IPS-20b (cell line): ENCODE data around the gene FIGNL2.
"Not testable (repeated sequence)": the region's sequence is repeated elsewhere in the genome, so short reads cannot be mapped to it uniquely, and the experiment has no call there.

ENCODE experiments used
- H3K27ac ChIP-seq: one replicate; pipeline ENCODE4 v1.5.1; 2013; ENCODE audit warnings: low read length
- H3K27me3 ChIP-seq: 2 replicates; pipeline ENCODE4 v1.6.1; 2013; ENCODE audit warnings: mild to moderate bottlenecking, low read length, inconsistent platforms; ENCODE audit not compliant: insufficient read depth
- H3K36me3 ChIP-seq: 2 replicates; pipeline ENCODE4 v1.6.1; 2013; ENCODE audit warnings: low read depth, mild to moderate bottlenecking, inconsistent platforms, low read length, moderate library complexity; ENCODE audit not compliant: insufficient read depth
- H3K4me1 ChIP-seq: 2 replicates; pipeline ENCODE4 v1.6.1; 2013; ENCODE audit warnings: mild to moderate bottlenecking, control low read depth, inconsistent platforms, low read length, moderate library complexity; ENCODE audit not compliant: insufficient read depth
- H3K4me3 ChIP-seq: 2 replicates; pipeline ENCODE4 v1.5.1; 2013; ENCODE audit warnings: mild to moderate bottlenecking, low read length, inconsistent platforms
- H3K9ac ChIP-seq: 2 replicates; pipeline ENCODE4 v1.6.1; 2013; ENCODE audit warnings: low read depth, mild to moderate bottlenecking, inconsistent platforms, low read length, moderate library complexity
- H3K9me3 ChIP-seq: 2 replicates; pipeline ENCODE4 v1.6.1; 2013; ENCODE audit warnings: mild to moderate bottlenecking, low read depth, low read length, inconsistent platforms; ENCODE audit not compliant: insufficient read depth

The FIGNL2 gene

GRCh38 chr12:51801027-51801426, 47.5 kb downstream of the FIGNL2 start:
- Histone ChIP-seq H3K9ac (no peak overlapping the region), H3K27me3 (no peaks in the 10 kb centered on the region), H3K36me3 (peaks cover 22% of the 10 kb centered on the region), H3K4me1 (peaks cover 7% of the 10 kb centered on the region; the same call in 1 of the 2 replicates), H3K27ac (no peak overlapping the region), H3K9me3 (no peaks in the 10 kb centered on the region), H3K4me3 (no peak overlapping the region)

GRCh38 chr12:51798501-51798900, 50.0 kb downstream of the FIGNL2 start:
- Histone ChIP-seq H3K27me3 (no peaks in the 10 kb centered on the region), H3K27ac (no peak overlapping the region), H3K9ac (no peak overlapping the region), H3K4me1 (peaks cover 7% of the 10 kb centered on the region; the same call in 1 of the 2 replicates), H3K36me3 (peaks cover 41% of the 10 kb centered on the region), H3K4me3 (no peak overlapping the region), H3K9me3 (no peaks in the 10 kb centered on the region)

- not testable (repeated sequence) for H3K27ac ChIP-seq, H3K9ac ChIP-seq, H3K4me1 ChIP-seq, H3K27me3 ChIP-seq, H3K9me3 ChIP-seq, H3K4me3 ChIP-seq
- peaks cover 41% of the 10 kb centered on the region for H3K36me3 ChIP-seq
Observed at GRCh38 chr12:51798051-51798450, 50.5 kb downstream of the FIGNL2 start.

GRCh38 chr12:51797301-51797700, 51.2 kb downstream of the FIGNL2 start:
- Histone ChIP-seq H3K9ac (no peak overlapping the region), H3K4me3 (no peak overlapping the region), H3K36me3 (peaks cover 44% of the 10 kb centered on the region), H3K27ac (no peak overlapping the region), H3K9me3 (no peaks in the 10 kb centered on the region), H3K4me1 (peaks cover 4% of the 10 kb centered on the region; the same call in 1 of the 2 replicates), H3K27me3 (no peaks in the 10 kb centered on the region)

- Histone ChIP-seq H3K27me3 (no peaks in the 10 kb centered on the region), H3K9ac (no peak overlapping the region), H3K4me1 (no peaks in the 10 kb centered on the region), H3K27ac (no peak overlapping the region), H3K9me3 (no peaks in the 10 kb centered on the region), H3K36me3 (peaks cover 81% of the 10 kb centered on the region), H3K4me3 (no peak overlapping the region)
Observed at GRCh38 chr12:51793201-51793600, 55.3 kb downstream of the FIGNL2 start.

GRCh38 chr12:51792417-51792816, 56.1 kb downstream of the FIGNL2 start:
- no peak overlapping the region for H3K4me3 ChIP-seq
- no peaks in the 10 kb centered on the region for H3K9me3 ChIP-seq
- H3K9ac ChIP-seq, result no peak overlapping the region
- no peak overlapping the region for H3K27ac ChIP-seq
- H3K27me3 ChIP-seq, result no peaks in the 10 kb centered on the region
- no peaks in the 10 kb centered on the region for H3K4me1 ChIP-seq
- H3K36me3 ChIP-seq, result peaks cover 73% of the 10 kb centered on the region

GRCh38 chr12:51788876-51789275, 59.6 kb downstream of the FIGNL2 start:
- Histone ChIP-seq H3K4me3 (no peak overlapping the region), H3K36me3 (peaks cover 40% of the 10 kb centered on the region), H3K9me3 (no peaks in the 10 kb centered on the region), H3K27ac (no peak overlapping the region), H3K9ac (no peak overlapping the region), H3K4me1 (no peaks in the 10 kb centered on the region), H3K27me3 (no peaks in the 10 kb centered on the region)

- H3K4me1 ChIP-seq, result no peaks in the 10 kb centered on the region
Observed at GRCh38 chr12:51785906-51786305, 62.6 kb downstream of the FIGNL2 start.

GRCh38 chr12:51784688-51785087, 63.8 kb downstream of the FIGNL2 start:
- Histone ChIP-seq H3K36me3 (peaks cover 19% of the 10 kb centered on the region), H3K4me1 (no peaks in the 10 kb centered on the region), H3K27ac (no peak overlapping the region), H3K9ac (no peak overlapping the region), H3K27me3 (no peaks in the 10 kb centered on the region), H3K4me3 (no peak overlapping the region), H3K9me3 (no peaks in the 10 kb centered on the region)

More at GRCh38 chr12:51785906-51786305, 62.6 kb downstream of the FIGNL2 start:
- Histone ChIP-seq H3K4me3 (no peak overlapping the region), H3K27me3 (no peaks in the 10 kb centered on the region), H3K9ac (no peak overlapping the region), H3K36me3 (peaks cover 31% of the 10 kb centered on the region), H3K27ac (no peak overlapping the region), H3K9me3 (no peaks in the 10 kb centered on the region)

GRCh38 chr12:51779876-51780275, 68.6 kb downstream of the FIGNL2 start:
- no peaks in the 10 kb centered on the region for H3K4me1 ChIP-seq
- H3K9me3 ChIP-seq, result no peaks in the 10 kb centered on the region
- H3K27me3 ChIP-seq, result no peaks in the 10 kb centered on the region
- peaks cover 6% of the 10 kb centered on the region; the same call in 1 of the 2 replicates for H3K36me3 ChIP-seq
- H3K27ac ChIP-seq, result no peak overlapping the region
- no peak overlapping the region for H3K4me3 ChIP-seq
- no peak overlapping the region for H3K9ac ChIP-seq

GRCh38 chr12:51777973-51778372, 70.5 kb downstream of the FIGNL2 start:
- H3K27ac ChIP-seq, result no peak overlapping the region
- no peak overlapping the region for H3K9ac ChIP-seq
- no peaks in the 10 kb centered on the region for H3K4me1 ChIP-seq
- peaks cover 24% of the 10 kb centered on the region for H3K36me3 ChIP-seq
- H3K9me3 ChIP-seq, result no peaks in the 10 kb centered on the region
- H3K4me3 ChIP-seq, result no peak overlapping the region
- H3K27me3 ChIP-seq, result no peaks in the 10 kb centered on the region

- Histone ChIP-seq H3K9ac (no peak overlapping the region), H3K27ac (no peak overlapping the region), H3K4me1 (no peaks in the 10 kb centered on the region), H3K4me3 (no peak overlapping the region), H3K9me3 (no peaks in the 10 kb centered on the region), H3K36me3 (peaks cover 25% of the 10 kb centered on the region), H3K27me3 (no peaks in the 10 kb centered on the region)
Observed at GRCh38 chr12:51777457-51777856, 71.1 kb downstream of the FIGNL2 start.

GRCh38 chr12:51774933-51775332, 73.6 kb downstream of the FIGNL2 start:
- H3K4me1 ChIP-seq, result no peaks in the 10 kb centered on the region
- H3K9me3 ChIP-seq, result no peaks in the 10 kb centered on the region
- H3K27me3 ChIP-seq, result no peaks in the 10 kb centered on the region
- peaks cover 42% of the 10 kb centered on the region for H3K36me3 ChIP-seq
- H3K27ac ChIP-seq, result no peak overlapping the region
- H3K4me3 ChIP-seq, result no peak overlapping the region
- no peak overlapping the region for H3K9ac ChIP-seq
